Liver (tissue), 9 donors: ENCODE results near the gene CTSH. TPM values are rescaled to one million over a fixed set of nuclear protein-coding genes. Genes with fewer than 3 reads are reported as not detected.

Source experiments
- DNase-seq: peaks from one replicate; pipeline ENCODE4 v3.0.0-alpha.2; 2017; ENCODE audit warnings: low spot score
- H3K27ac ChIP-seq, 2 donors: one replicate each; pipeline ENCODE4 v1.7.0; 2013; ENCODE audit warnings: inconsistent platforms in 2 of 2, low read length in 2 of 2, control low read depth in 1 of 2, low read depth in 1 of 2, mild to moderate bottlenecking in 1 of 2
- H3K27me3 ChIP-seq, 4 donors: one replicate each; pipeline versions ENCODE4 v1.6.1 to v1.7.0; 2013; ENCODE audit warnings: low read length in 3 of 4, inconsistent platforms in 1 of 4, mild to moderate bottlenecking in 1 of 4, moderate library complexity in 1 of 4; ENCODE audit not compliant: control insufficient read depth in 4 of 4, insufficient read depth in 4 of 4
- H3K36me3 ChIP-seq, 4 donors: one replicate each; pipeline versions ENCODE4 v1.6.1 to v1.7.0; 2013; ENCODE audit warnings: low read length in 3 of 4, mild to moderate bottlenecking in 3 of 4, low read depth in 1 of 4, moderate library complexity in 1 of 4; ENCODE audit not compliant: control insufficient read depth in 4 of 4, insufficient read depth in 3 of 4
- H3K4me1 ChIP-seq, 4 donors: one replicate each; pipeline versions ENCODE4 v1.6.1 to v1.7.0; 2013; ENCODE audit warnings: low read length in 3 of 4, mild to moderate bottlenecking in 3 of 4, moderate library complexity in 1 of 4; ENCODE audit not compliant: control insufficient read depth in 4 of 4, insufficient read depth in 4 of 4
- H3K4me3 ChIP-seq, 3 donors: one replicate each; pipeline versions ENCODE4 v1.6.1 to v1.7.0; 2013; ENCODE audit warnings: low read length in 3 of 3, control low read depth in 1 of 3, low read depth in 1 of 3, mild to moderate bottlenecking in 1 of 3
- H3K9ac ChIP-seq, 2 donors: one replicate each; pipeline ENCODE4 v1.7.0; 2013; ENCODE audit warnings: low read length in 2 of 2, mild to moderate bottlenecking in 2 of 2, moderate library complexity in 2 of 2, control low read depth in 1 of 2, low read depth in 1 of 2
- H3K9me3 ChIP-seq, 4 donors: one replicate each; pipeline versions ENCODE4 v1.6.1 to v1.7.0; 2013; ENCODE audit warnings: low read length in 3 of 4; ENCODE audit not compliant: control insufficient read depth in 4 of 4
- ATF3 ChIP-seq: IDR thresholded peaks from 2 replicates; pipeline ENCODE4 v1.6.1; 2016; ENCODE audit warnings: antibody characterized with exemption
- CTCF ChIP-seq: fragments of 150-350 bp; IDR thresholded peaks from 2 replicates; pipeline ENCODE4 v1.5.1; 2017; ENCODE audit warnings: improper control_type of control experiment, low read depth, low read length; ENCODE audit not compliant: missing input control
- EGR1 ChIP-seq, 2 donors: IDR thresholded peaks; 2 replicates each; pipeline ENCODE4 v1.6.1; 2016 to 2018; ENCODE audit warnings: antibody characterized with exemption in 2 of 2, low read depth in 2 of 2
- FOXA2 ChIP-seq: IDR thresholded peaks from 2 replicates; pipeline ENCODE4 v1.6.1; 2016; ENCODE audit warnings: antibody characterized with exemption
- GABPA ChIP-seq, 2 donors: IDR thresholded peaks in 1 of 2; conservative IDR thresholded peaks in 1 of 2; 2 replicates each; pipeline ENCODE4 v1.6.1; 2016; ENCODE audit warnings: antibody characterized with exemption in 2 of 2, mild to moderate bottlenecking in 1 of 2, moderate library complexity in 1 of 2
- HNF4A ChIP-seq, 2 donors: conservative IDR thresholded peaks; 2 replicates each; pipeline ENCODE4 v1.6.1; 2016; ENCODE audit warnings: antibody characterized with exemption in 2 of 2, mild to moderate bottlenecking in 2 of 2
- HNF4G ChIP-seq: IDR thresholded peaks from 2 replicates; pipeline ENCODE4 v1.6.1; 2016; ENCODE audit warnings: antibody characterized with exemption
- JUND ChIP-seq, 2 donors: IDR thresholded peaks; 2 replicates each; pipeline ENCODE4 v1.6.1; 2016; ENCODE audit warnings: antibody characterized with exemption in 2 of 2
- MAX ChIP-seq: IDR thresholded peaks from 2 replicates; pipeline ENCODE4 v1.6.1; 2016; ENCODE audit warnings: antibody characterized with exemption
- NR2F2 ChIP-seq: IDR thresholded peaks from 2 replicates; pipeline ENCODE4 v1.6.1; 2016; ENCODE audit warnings: antibody characterized with exemption
- RAD21 ChIP-seq, 2 donors: IDR thresholded peaks; 2 replicates each; pipeline ENCODE4 v1.6.1; 2016; ENCODE audit warnings: antibody characterized with exemption in 2 of 2, mild to moderate bottlenecking in 2 of 2
- REST ChIP-seq: IDR thresholded peaks from 2 replicates; pipeline ENCODE4 v1.6.1; 2016; ENCODE audit warnings: antibody characterized with exemption, mild to moderate bottlenecking
- SP1 ChIP-seq: IDR thresholded peaks from 2 replicates; pipeline ENCODE4 v1.6.1; 2018; ENCODE audit warnings: antibody characterized with exemption, mild to moderate bottlenecking
- YY1 ChIP-seq: IDR thresholded peaks from 2 replicates; pipeline ENCODE4 v1.6.1; 2016; ENCODE audit warnings: antibody characterized with exemption, mild to moderate bottlenecking
- WGBS: extraction: QIAGEN DNeasy Blood & Tissue Kit; methylation state at CpG from one replicate; pipeline ENCODE4 v1.1.7; 2013; 5-methylcytosine and 5-hydroxymethylcytosine counted together
- polyA plus RNA-seq, 2 donors: library from polyadenylated mRNA; stranded (reverse) in 1 of 2; unstranded in 1 of 2; fragments of 200-250 nt in 1 of 2; fragments of >200 nt in 1 of 2; fragmentation: Nextera tagmentation in 1 of 2; extraction: Ambion mirVana in 1 of 2; gene quantifications; one replicate each; pipeline versions ENCODE4 v1.2.1 to v1.2.3, GENCODE V29; 2013 to 2015
- total RNA-seq, 2 donors: library from RNA; depleted of rRNA; stranded (reverse); fragments of >200 nt; gene quantifications; one replicate each; pipeline ENCODE4 v1.2.3, GENCODE V29; 2014
- donor health status: healthy.
- donor health status: healthy.
- donor health status: healthy.
- donor health status: healthy.
- donor health status: healthy.

Gene CTSH
- total and polyA plus RNA-seq, 4 donors, result 46.3 to 162 (median 95.8) TPM

GRCh38 chr15:78916088-78916487, 28.8 kb downstream of the CTSH start:
- peaks cover 0 to 14% (median 10%) of the 10 kb centered on the region in 4 donors for H3K4me1 ChIP-seq
- peaks cover 3 to 19% (median 7%) of the 10 kb centered on the region in 4 donors for H3K36me3 ChIP-seq
- H3K4me3 ChIP-seq, result no peak overlapping the region
- H3K9ac ChIP-seq, result no peak overlapping the region
- H3K27me3 ChIP-seq, result no peaks in the 10 kb centered on the region
- no peak for DNase-seq
- no peaks in the 10 kb centered on the region for H3K9me3 ChIP-seq
- no peak overlapping the region for H3K27ac ChIP-seq
- TF ChIP-seq ATF3, result no peak
- TF ChIP-seq GABPA (IDR thresholded peaks at IDR 0.05 in 1 of 2, conservative IDR thresholded peaks at IDR 0.05 in 1 of 2), result no peak
- TF ChIP-seq MAX, result no peak
- no peak for TF ChIP-seq HNF4A (conservative IDR thresholded peaks at IDR 0.05)
- TF ChIP-seq JUND (IDR thresholded peaks at IDR 0.05), result no peak
- WGBS, result 89% methylated on average over 4 of the region's 4 CpGs

- H3K4me3 ChIP-seq, result no peak overlapping the region
- H3K27ac ChIP-seq, result no peak overlapping the region
- H3K9me3 ChIP-seq, result no peaks in the 10 kb centered on the region
- peaks cover 0 to 14% (median 10%) of the 10 kb centered on the region in 4 donors for H3K4me1 ChIP-seq
- H3K36me3 ChIP-seq, result peaks cover 3 to 22% (median 10%) of the 10 kb centered on the region in 4 donors
- H3K9ac ChIP-seq, result no peak overlapping the region
- no peaks in the 10 kb centered on the region for H3K27me3 ChIP-seq
- TF ChIP-seq GABPA (IDR thresholded peaks at IDR 0.05 in 1 of 2, conservative IDR thresholded peaks at IDR 0.05 in 1 of 2), result no peak
- no peak for TF ChIP-seq REST
- no peak for TF ChIP-seq RAD21 (IDR thresholded peaks at IDR 0.05)
- TF ChIP-seq ATF3, result no peak
- TF ChIP-seq YY1, result no peak
- no peak for TF ChIP-seq CTCF
- TF ChIP-seq MAX, result no peak
- TF ChIP-seq NR2F2, result no peak
- TF ChIP-seq HNF4G, result no peak
- TF ChIP-seq SP1, result no peak
- no peak for TF ChIP-seq FOXA2
- TF ChIP-seq EGR1 (IDR thresholded peaks at IDR 0.05; ENCODE audit: low read depth in 2 of 2), result no peak
- no peak for DNase-seq
- 93% methylated on average over 12 of the region's 12 CpGs for WGBS
These were observed 29.3 kb downstream of the CTSH start for GRCh38 chr15:78915341-78916087.
